PC-9 (cell line): Measurements from ENCODE around the gene EEPD1. TPM values are rescaled to one million over a fixed set of nuclear protein-coding genes. Genes with fewer than 3 reads are reported as not detected.

Source experiments
- BruUV-seq: library from RNA; stranded (reverse); fragments of 400-500 nt; replicated peaks from 2 replicates; lab custom pipeline; 2021; lab: Mats Ljungman, UMichigan
- CTCF ChIA-PET: fragments of 300-600 bp; sonication (Branson Sonifier 250); formaldehyde crosslinking; loops from one replicate; lab custom pipeline; 2022; ENCODE audit warnings: antibody characterized with exemption; lab: Charles Lee
- POLR2A ChIA-PET: fragments of 300-600 bp; sonication (Branson Sonifier 250); formaldehyde crosslinking; loops from one replicate; lab custom pipeline; 2022; ENCODE audit warnings: antibody characterized with exemption; ENCODE audit not compliant: unreplicated experiment; lab: Charles Lee
- DNase-seq, 2 experiments: peaks; one replicate each; pipeline versions ENCODE4 v3.0.0 to v3.0.0-alpha.2; 2015 to 2022; ENCODE audit warnings: mixed read lengths in 1 of 2
- H2AFZ ChIP-seq: fragments of 200-600 bp; sonication (generic); 2 replicates; pipeline ENCODE4 v1.8.1; 2017; ENCODE audit warnings: antibody characterized with exemption
- H3F3A ChIP-seq: fragments of 200-600 bp; sonication (generic); 2 replicates; pipeline ENCODE4 v1.8.1; 2017; ENCODE audit warnings: antibody characterized with exemption, mild to moderate bottlenecking, low read depth; ENCODE audit not compliant: insufficient read depth
- H3K27ac ChIP-seq: fragments of 200-600 bp; sonication (generic); 2 replicates; pipeline ENCODE4 v1.6.1; 2016; ENCODE audit warnings: mixed run types
- H3K27me3 ChIP-seq: fragments of 200-600 bp; sonication (generic); 2 replicates; pipeline ENCODE4 v1.6.1; 2016; ENCODE audit warnings: low read depth, mixed run types; ENCODE audit not compliant: insufficient read depth
- H3K36me3 ChIP-seq: fragments of 200-600 bp; sonication (generic); 2 replicates; pipeline ENCODE4 v1.6.1; 2016; ENCODE audit warnings: low read depth, mixed run types
- H3K4me1 ChIP-seq: fragments of 200-600 bp; sonication (generic); replicated peaks from 2 replicates; pipeline ENCODE4 v1.6.1; 2016; ENCODE audit warnings: mixed run types; ENCODE audit not compliant: insufficient read depth
- H3K4me2 ChIP-seq: fragments of 200-600 bp; sonication (generic); 2 replicates; pipeline ENCODE4 v1.6.1; 2017; ENCODE audit warnings: mixed run types
- H3K4me3 ChIP-seq: fragments of 200-600 bp; sonication (generic); 2 replicates; pipeline ENCODE4 v1.6.1; 2016; ENCODE audit warnings: mixed run types
- H3K79me2 ChIP-seq: fragments of 200-600 bp; sonication (generic); 2 replicates; pipeline ENCODE4 v1.6.1; 2017; ENCODE audit warnings: low read depth, mixed run types
- H3K9me2 ChIP-seq: fragments of 200-600 bp; sonication (generic); 2 replicates; pipeline ENCODE4 v1.8.1; 2017; ENCODE audit warnings: mild to moderate bottlenecking; ENCODE audit not compliant: insufficient read depth
- H3K9me3 ChIP-seq: fragments of 200-600 bp; sonication (generic); 2 replicates; pipeline ENCODE4 v1.8.1; 2016; ENCODE audit warnings: low read depth; ENCODE audit not compliant: insufficient read depth
- H4K20me1 ChIP-seq: fragments of 200-600 bp; sonication (generic); 2 replicates; pipeline ENCODE4 v1.8.1; 2017; ENCODE audit not compliant: insufficient read depth
- EZH2 ChIP-seq: fragments of 200-600 bp; sonication (generic); IDR thresholded peaks from 2 replicates; pipeline ENCODE4 v1.8.0; 2017; ENCODE audit warnings: antibody characterized with exemption, low read depth
- intact Hi-C: fragments of 100-400 bp; cut with micrococcal nuclease; formaldehyde crosslinking; loops from one replicate; pipeline ENCODE4 v1.10.0; 2022; ENCODE audit not compliant: unreplicated experiment
- total RNA-seq: library from RNA; stranded (reverse); gene quantifications from 2 replicates; pipeline ENCODE4 v1.2.3, GENCODE V29; 2021
- TF ChIP-seq, protein P1 (sequence below): fragments of 200-600 bp; sonication (generic); conservative IDR thresholded peaks from 2 replicates; pipeline ENCODE4 v1.6.1; 2017; ENCODE audit warnings: mixed run types, antibody characterized with exemption, mild to moderate bottlenecking, moderate library complexity

EEPD1 gene
- total RNA-seq, 1 experiment from 2014 or later = 6.0 TPM

DNA sequence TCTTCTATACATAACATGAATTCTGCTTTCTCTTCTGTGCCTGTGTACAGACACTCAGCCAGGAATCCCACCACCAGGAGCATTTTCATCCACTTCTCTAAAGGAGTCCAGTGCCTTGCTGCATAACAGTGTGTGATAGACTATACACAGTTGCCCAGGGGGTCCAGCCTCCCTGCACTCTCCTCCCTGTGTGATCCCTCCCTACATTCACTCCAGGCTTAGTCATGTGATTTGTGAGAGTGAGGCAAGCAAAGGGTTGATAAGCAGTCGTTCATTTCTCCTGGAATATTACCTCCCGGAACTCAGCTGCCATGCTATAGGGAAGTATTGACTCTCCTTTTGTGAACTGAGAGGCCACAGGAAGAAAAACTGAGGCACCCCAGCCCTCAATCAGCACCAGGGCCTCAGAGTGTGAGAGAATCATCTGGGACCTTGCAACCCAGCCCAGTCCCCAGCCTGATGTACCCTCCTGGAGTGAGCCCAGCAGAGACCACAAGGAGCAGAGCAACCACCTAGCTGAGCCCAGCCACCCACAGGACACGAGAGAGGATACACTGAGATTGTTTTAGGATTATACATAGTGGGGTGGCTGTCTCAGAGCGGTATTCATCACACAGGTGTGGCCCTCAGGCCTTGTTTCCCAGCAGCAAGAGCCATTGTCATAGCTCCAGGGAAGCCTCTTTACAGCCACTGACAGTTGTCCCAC lies 45.0 kb upstream of the EEPD1 start:
- no peaks in the 10 kb centered on the region for H3K9me3 ChIP-seq
- ChIA-PET POLR2A (interaction anchor here (0.6 kb wide), 1 partner anchor 150 kb away, joined by 5 read pairs; no protein-coding TSS in a partner anchor), CTCF (interaction anchor here (0.6 to 0.7 kb wide), 2 partner anchors 52 to 74 kb away, joined by 6 read pairs; no protein-coding TSS in a partner anchor)
- H3K9me2 ChIP-seq = no peaks in the 10 kb centered on the region
- H3K4me2 ChIP-seq = peak overlapping the region; percentile 49
- H3K27ac ChIP-seq = 0 out of 2 replicates have a peak overlapping the region, but pooled peaks have one; percentile 28
- H3K79me2 ChIP-seq = no peaks in the 10 kb centered on the region
- intact Hi-C loops = no loop called here
- H3K27me3 ChIP-seq = no peaks in the 10 kb centered on the region
- no peaks in the 10 kb centered on the region for H4K20me1 ChIP-seq
- DNase-seq = peak in 1 of 2 experiments; percentile 47
- H2AFZ ChIP-seq = no peak overlapping the region
- peaks cover 23% of the 10 kb centered on the region for H3F3A ChIP-seq
- TF ChIP-seq EZH2 = no peak
- TF ChIP-seq, protein P1, sequence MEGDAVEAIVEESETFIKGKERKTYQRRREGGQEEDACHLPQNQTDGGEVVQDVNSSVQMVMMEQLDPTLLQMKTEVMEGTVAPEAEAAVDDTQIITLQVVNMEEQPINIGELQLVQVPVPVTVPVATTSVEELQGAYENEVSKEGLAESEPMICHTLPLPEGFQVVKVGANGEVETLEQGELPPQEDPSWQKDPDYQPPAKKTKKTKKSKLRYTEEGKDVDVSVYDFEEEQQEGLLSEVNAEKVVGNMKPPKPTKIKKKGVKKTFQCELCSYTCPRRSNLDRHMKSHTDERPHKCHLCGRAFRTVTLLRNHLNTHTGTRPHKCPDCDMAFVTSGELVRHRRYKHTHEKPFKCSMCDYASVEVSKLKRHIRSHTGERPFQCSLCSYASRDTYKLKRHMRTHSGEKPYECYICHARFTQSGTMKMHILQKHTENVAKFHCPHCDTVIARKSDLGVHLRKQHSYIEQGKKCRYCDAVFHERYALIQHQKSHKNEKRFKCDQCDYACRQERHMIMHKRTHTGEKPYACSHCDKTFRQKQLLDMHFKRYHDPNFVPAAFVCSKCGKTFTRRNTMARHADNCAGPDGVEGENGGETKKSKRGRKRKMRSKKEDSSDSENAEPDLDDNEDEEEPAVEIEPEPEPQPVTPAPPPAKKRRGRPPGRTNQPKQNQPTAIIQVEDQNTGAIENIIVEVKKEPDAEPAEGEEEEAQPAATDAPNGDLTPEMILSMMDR = no peak
- peaks cover 45% of the 10 kb centered on the region for H3K4me1 ChIP-seq
- no TSS peak for BruUV-seq
- no peaks in the 10 kb centered on the region for H3K36me3 ChIP-seq
- H3K4me3 ChIP-seq = no peak overlapping the region

DNA sequence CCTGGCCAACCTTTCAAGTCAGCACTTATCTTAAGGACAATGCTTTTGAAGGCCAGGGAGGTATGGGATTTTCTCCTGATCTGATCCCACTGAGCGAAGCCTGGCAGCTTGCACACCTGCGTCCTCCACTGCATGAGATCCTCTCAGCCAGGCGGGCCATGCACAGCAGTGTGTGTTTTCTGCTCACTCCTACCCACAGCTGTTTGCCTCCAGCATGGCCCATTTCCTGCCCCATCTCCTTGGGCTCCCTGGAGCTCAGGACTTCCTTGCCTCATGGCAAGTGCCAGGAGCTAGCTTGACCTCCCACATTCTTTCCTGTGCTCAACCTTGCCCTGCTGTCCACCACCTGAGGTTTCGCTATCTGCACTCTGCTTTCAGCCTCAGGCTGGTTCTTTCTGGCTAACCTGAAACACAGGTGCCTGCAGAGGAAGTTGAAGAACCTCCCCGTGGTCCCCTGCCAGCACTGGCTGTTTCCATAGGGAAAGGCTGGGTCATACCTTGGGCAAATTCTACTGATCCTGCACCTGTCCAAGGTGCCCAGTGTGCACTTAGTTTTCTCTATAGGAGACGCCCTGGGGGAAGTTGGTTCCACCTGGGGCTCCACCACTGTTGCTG lies 43.9 kb upstream of the EEPD1 start:
- Histone ChIP-seq H3K4me1 (peaks cover 46% of the 10 kb centered on the region), H3K27ac (peak overlapping the region; percentile 62), H3F3A (peaks cover 19% of the 10 kb centered on the region), H3K9me2 (no peaks in the 10 kb centered on the region), H3K9me3 (no peaks in the 10 kb centered on the region), H3K36me3 (no peaks in the 10 kb centered on the region), H3K27me3 (no peaks in the 10 kb centered on the region), H3K4me3 (no peak overlapping the region), H3K4me2 (peak overlapping the region; percentile 49), H4K20me1 (no peaks in the 10 kb centered on the region), H2AFZ (no peak overlapping the region), H3K79me2 (no peaks in the 10 kb centered on the region)
- intact Hi-C loops = loop anchor here (1.0 kb wide), 1 partner anchor 72 kb away; no protein-coding TSS in a partner anchor
- TF ChIP-seq, protein P1 = no peak
- no peak for TF ChIP-seq EZH2
- BruUV-seq = no TSS peak
- DNase-seq = peak; percentile 89 to 99
- ChIA-PET POLR2A (interaction anchor here (0.6 kb wide), 1 partner anchor 62 kb away, joined by 3 read pairs; no protein-coding TSS in a partner anchor), CTCF (interaction anchor here (0.6 kb wide), 1 partner anchor 41 kb away, joined by 3 read pairs; no protein-coding TSS in a partner anchor)

DNA sequence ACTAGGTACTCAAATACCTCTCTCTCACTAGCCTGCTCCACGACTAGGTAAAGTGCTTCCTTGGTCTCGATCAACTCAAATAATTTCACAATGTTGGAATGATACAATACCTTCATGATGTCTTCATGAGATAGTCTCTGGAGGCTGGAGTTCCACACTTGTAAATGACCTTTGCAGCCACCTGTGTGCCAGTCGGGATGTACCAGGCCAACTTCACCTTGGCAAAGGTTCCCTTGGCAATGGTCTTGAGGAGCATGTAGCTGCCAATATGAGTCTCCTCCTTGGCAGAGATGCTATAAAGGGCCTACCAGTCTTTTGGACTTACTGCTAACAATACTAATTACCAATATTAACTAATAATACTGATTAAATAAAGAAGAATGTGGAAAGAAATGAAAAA lies 42.5 kb upstream of the EEPD1 start:
- no peak overlapping the region for H2AFZ ChIP-seq
- peak in 1 of 2 experiments; percentile 34 for DNase-seq
- H3K4me1 ChIP-seq = peaks cover 55% of the 10 kb centered on the region
- H3K9me3 ChIP-seq = no peaks in the 10 kb centered on the region
- H3K4me2 ChIP-seq = peak overlapping the region; percentile 49; the same call in 1 of the 2 replicates
- ChIA-PET CTCF (no interaction called here), POLR2A (no interaction called here)
- H3K79me2 ChIP-seq = no peaks in the 10 kb centered on the region
- intact Hi-C loops = no loop called here
- peaks cover 30% of the 10 kb centered on the region for H3F3A ChIP-seq
- TF ChIP-seq, protein P1 = no peak
- TF ChIP-seq EZH2 = no peak
- no peaks in the 10 kb centered on the region for H3K9me2 ChIP-seq
- no TSS peak for BruUV-seq
- no peaks in the 10 kb centered on the region for H4K20me1 ChIP-seq
- H3K27ac ChIP-seq = no peak overlapping the region
- no peak overlapping the region for H3K4me3 ChIP-seq
- no peaks in the 10 kb centered on the region for H3K27me3 ChIP-seq
- no peaks in the 10 kb centered on the region for H3K36me3 ChIP-seq
